Suprapubic skin (tissue), 3 donors: ENCODE results near the gene PTPRS.

ENCODE experiments used
- POLR2A ChIP-seq, 2 donors: fragments of 450-650 bp; IDR thresholded peaks; one replicate each; pipeline ENCODE4 v1.6.1; 2017; ENCODE audit warnings: antibody characterized with exemption in 2 of 2, mild to moderate bottlenecking in 2 of 2, moderate library complexity in 2 of 2
- TF ChIP-seq, protein P1 (sequence below), 2 donors: fragments of 200-600 bp in 1 of 2; fragments of 450-650 bp in 1 of 2; sonication (generic) in 1 of 2; IDR thresholded peaks; one replicate each; pipeline ENCODE4 v1.5.1; 2016 to 2019; ENCODE audit warnings: antibody characterized with exemption in 2 of 2, mild to moderate bottlenecking in 1 of 2, moderate library complexity in 1 of 2

DNA sequence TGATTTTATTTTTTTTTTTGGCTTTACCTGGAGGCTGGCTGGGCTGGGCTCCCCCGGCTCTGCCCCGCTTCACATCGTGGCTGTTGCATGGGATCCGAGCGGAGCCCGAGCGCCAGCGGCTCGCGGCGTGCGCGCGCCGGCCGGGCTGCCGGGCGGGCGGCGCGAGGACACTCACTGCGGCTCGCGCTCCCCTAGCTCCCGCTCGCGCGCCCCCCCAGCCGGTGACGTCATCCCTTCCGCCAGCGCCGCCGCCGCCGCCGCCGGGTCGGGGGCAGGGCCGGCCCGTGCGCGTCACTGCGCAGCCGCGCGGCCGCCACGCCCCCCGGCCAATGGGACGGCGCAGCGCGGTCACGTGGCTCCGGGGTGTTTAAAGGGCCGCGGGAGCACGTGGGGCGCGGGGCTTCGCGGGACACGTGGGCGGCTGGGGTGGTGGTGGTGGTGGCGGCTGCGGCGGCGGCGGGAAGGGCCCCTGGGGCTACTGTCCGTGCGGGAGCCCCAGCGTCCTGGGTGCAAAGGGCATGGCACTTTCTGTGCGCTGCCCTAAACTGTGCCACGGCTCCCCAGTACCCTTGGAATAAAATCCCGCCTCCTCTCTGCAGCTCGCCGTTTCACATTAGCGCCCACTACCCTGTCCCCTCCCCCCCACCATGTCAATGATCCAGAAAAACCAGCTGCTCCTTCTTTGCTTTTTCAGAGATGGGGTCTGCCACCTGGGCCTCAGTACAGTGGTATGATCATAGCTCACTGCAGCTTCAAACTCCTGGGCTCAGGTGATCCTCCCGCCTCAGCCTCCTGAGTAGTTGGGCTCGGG lies at the start of gene PTPRS:
- TF ChIP-seq, protein P1, sequence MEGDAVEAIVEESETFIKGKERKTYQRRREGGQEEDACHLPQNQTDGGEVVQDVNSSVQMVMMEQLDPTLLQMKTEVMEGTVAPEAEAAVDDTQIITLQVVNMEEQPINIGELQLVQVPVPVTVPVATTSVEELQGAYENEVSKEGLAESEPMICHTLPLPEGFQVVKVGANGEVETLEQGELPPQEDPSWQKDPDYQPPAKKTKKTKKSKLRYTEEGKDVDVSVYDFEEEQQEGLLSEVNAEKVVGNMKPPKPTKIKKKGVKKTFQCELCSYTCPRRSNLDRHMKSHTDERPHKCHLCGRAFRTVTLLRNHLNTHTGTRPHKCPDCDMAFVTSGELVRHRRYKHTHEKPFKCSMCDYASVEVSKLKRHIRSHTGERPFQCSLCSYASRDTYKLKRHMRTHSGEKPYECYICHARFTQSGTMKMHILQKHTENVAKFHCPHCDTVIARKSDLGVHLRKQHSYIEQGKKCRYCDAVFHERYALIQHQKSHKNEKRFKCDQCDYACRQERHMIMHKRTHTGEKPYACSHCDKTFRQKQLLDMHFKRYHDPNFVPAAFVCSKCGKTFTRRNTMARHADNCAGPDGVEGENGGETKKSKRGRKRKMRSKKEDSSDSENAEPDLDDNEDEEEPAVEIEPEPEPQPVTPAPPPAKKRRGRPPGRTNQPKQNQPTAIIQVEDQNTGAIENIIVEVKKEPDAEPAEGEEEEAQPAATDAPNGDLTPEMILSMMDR (IDR thresholded peaks at IDR 0.05): no peak
- TF ChIP-seq POLR2A (IDR thresholded peaks at IDR 0.05): no peak
